ENCODE data around the gene ULK1.

DNA sequence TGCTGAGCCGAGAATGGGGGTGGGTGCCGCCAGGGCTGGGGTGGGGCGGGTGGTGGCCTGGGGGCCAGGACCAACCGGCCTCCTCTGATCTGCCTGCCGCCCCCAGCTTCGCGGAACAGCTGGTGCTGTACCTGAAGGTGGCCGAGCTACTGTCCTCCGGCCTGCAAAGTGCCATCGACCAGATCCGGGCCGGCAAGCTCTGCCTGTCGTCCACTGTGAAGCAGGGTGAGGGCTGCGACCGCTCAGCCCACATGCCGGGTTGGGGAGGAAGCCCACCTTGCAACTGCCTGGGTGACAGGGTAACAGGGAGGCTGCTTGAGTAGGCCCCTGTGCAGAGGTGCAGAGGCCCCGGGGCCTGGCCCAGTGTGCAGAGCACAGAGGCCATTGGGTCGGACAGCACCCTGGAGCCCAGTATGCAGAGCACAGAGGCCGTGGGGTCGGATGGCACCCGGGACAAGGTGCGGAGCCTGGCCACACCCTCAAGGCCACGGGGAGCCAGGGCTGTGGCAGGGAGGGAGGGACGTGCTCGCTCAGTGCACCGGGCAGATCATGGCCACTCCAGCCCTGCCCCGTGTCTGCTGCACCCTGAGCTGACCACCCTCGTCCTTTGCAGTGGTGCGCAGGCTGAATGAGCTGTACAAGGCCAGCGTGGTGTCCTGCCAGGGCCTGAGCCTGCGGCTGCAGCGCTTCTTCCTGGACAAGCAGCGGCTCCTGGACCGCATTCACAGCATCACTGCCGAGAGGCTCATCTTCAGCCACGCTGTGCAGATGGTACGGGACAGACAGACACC, 25.1 kb downstream of the ULK1 start:
- no peak for TF ChIP-seq POLR2AphosphoS5 (IDR thresholded peaks at IDR 0.05; ENCODE audit: borderline replicate concordance, low read depth, low read length)
- TF ChIP-seq EZH2 (IDR thresholded peaks at IDR 0.05): no peak
- no peak for TF ChIP-seq FOXP2 (optimal IDR thresholded peaks at IDR 0.05; ENCODE audit: control extremely low read depth, extremely low read length, insufficient read depth)
